ENCODE measurements around the gene TGFB2.

Gene TGFB2

GRCh38 chr1:218353656-218354055, 8.5 kb downstream of the TGFB2 start:
- no peak for DNase-seq (ENCODE audit: extremely low spot score)
- ChIA-PET CTCF (interaction anchor here (1.0 to 2.3 kb wide), 7 partner anchors 10 to 1214 kb away, joined by 3 to 6 read pairs (median 3); no protein-coding TSS in a partner anchor), POLR2A (interaction anchor here (1.2 kb wide), 1 partner anchor 9 kb away, joined by 3 read pairs; the partner anchor contains the start of gene TGFB2)
- TF ChIP-seq, protein P1, sequence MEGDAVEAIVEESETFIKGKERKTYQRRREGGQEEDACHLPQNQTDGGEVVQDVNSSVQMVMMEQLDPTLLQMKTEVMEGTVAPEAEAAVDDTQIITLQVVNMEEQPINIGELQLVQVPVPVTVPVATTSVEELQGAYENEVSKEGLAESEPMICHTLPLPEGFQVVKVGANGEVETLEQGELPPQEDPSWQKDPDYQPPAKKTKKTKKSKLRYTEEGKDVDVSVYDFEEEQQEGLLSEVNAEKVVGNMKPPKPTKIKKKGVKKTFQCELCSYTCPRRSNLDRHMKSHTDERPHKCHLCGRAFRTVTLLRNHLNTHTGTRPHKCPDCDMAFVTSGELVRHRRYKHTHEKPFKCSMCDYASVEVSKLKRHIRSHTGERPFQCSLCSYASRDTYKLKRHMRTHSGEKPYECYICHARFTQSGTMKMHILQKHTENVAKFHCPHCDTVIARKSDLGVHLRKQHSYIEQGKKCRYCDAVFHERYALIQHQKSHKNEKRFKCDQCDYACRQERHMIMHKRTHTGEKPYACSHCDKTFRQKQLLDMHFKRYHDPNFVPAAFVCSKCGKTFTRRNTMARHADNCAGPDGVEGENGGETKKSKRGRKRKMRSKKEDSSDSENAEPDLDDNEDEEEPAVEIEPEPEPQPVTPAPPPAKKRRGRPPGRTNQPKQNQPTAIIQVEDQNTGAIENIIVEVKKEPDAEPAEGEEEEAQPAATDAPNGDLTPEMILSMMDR (IDR thresholded peaks at IDR 0.05; ENCODE audit: control extremely low read depth, extremely low read depth, low read depth, missing control alignments): no peak

- TF ChIP-seq, protein P1 (IDR thresholded peaks at IDR 0.05; ENCODE audit: control extremely low read depth, extremely low read depth, low read depth, missing control alignments): no peak
- ChIA-PET CTCF (interaction anchor here (1.6 to 2.3 kb wide), 2 partner anchors 9 to 17 kb away, joined by 4 to 6 read pairs; no protein-coding TSS in a partner anchor), POLR2A (no interaction called here)
- DNase-seq (ENCODE audit: extremely low spot score): no peak
Measured at GRCh38 chr1:218355278-218355677, 10.1 kb downstream of the TGFB2 start.

GRCh38 chr1:218357211-218357892, 12.2 kb downstream of the TGFB2 start:
- POLR2A ChIA-PET: no interaction called here
- TF ChIP-seq, protein P1 (IDR thresholded peaks at IDR 0.05; ENCODE audit: control extremely low read depth, extremely low read depth, low read depth, missing control alignments): no peak
- DNase-seq (ENCODE audit: extremely low spot score): no peak
- CTCF ChIA-PET: interaction anchor here (1.5 to 2.4 kb wide), 2 partner anchors 12 to 14 kb away, joined by 3 to 8 read pairs; partner anchors contain the start of gene TGFB2

DNA sequence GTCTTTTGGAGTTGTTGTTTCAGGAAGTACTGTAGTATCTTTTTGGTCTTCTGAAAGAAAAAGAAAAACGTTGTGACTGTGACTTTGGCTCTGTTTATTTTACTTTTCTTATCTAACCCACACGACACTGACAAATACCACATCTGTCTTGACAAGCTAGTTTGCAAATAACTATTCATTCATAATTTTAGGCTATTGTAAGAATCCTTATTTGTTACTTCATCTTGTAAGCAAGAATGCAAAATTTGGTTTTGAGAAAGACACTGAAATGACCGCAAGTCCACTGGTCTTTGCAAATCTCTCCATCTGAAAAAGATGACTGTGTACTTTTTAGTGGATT, 12.7 kb downstream of the TGFB2 start:
- ChIA-PET POLR2A (no interaction called here), CTCF (interaction anchor here (0.6 to 2.4 kb wide), 3 partner anchors 9 to 14 kb away, joined by 3 to 8 read pairs (median 3); partner anchors contain the start of gene TGFB2)
- DNase-seq (ENCODE audit: extremely low spot score): no peak
- TF ChIP-seq, protein P1 (IDR thresholded peaks at IDR 0.05; ENCODE audit: control extremely low read depth, extremely low read depth, low read depth, missing control alignments): no peak

GRCh38 chr1:218361298-218362065, 16.3 kb downstream of the TGFB2 start:
- ChIA-PET CTCF (no interaction called here), POLR2A (no interaction called here)
- no peak for DNase-seq (ENCODE audit: extremely low spot score)
- TF ChIP-seq, protein P1 (IDR thresholded peaks at IDR 0.05; ENCODE audit: control extremely low read depth, extremely low read depth, low read depth, missing control alignments): no peak

DNA sequence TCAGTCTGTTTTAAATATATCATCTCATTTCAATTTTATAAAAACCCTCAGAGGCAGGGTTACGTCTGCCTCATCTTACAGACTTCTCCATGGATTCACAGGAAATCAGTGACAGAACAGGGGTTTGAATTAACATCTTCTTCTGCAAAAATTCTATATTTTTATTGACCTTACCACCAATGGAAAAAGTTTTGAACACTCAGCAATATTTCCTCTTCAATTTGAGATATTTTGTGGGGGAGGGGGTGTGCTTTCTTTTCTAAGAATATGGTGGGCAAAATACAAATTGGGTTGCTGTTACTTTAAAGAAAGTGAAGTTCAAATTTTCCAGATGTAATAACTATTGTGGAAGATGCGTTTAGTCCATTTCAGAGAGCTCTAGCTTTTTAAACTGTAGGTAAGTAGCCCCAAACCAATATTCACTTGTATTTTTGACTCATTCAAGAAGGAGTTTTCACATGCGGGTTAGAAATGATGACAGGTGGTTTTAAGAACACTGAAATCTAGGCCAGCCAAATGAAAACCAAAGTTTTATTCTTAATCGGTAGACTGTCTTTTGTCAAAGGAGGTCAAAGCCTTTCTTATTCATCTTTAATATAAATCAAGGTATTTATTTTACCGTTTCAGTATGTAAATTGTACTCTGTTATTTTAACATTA, 17.4 kb downstream of the TGFB2 start:
- ChIA-PET POLR2A (no interaction called here), CTCF (no interaction called here)
- TF ChIP-seq, protein P1 (IDR thresholded peaks at IDR 0.05; ENCODE audit: control extremely low read depth, extremely low read depth, low read depth, missing control alignments): no peak
- DNase-seq (ENCODE audit: extremely low spot score): no peak

Data from GM10248 (cell line).